Stimulated activated CD4-positive, alpha-beta T cell treated with anti-CD3 and anti-CD28 coated beads, Interleukin-12 subunit alpha, Interleukin-12 subunit beta, amount 100 ng/mL, for 4 hours (primary cell): ENCODE data around the gene SOX30.
"Not testable (repeated sequence)": the region's sequence is repeated elsewhere in the genome, so short reads cannot be mapped to it uniquely, and the experiment has no call there.

ENCODE experiments used
- DNase-seq: peaks from one replicate; pipeline ENCODE4 v3.0.0-alpha.2; 2020

SOX30 gene

GRCh38 chr5:157652377-157652692, at the start of gene SOX30:
Gene SOX30, minus strand, starts transcription at chr5:157652438. Its CDS starts 360 bp downstream, at chr5:157652078.
- no peak for DNase-seq

- not testable (repeated sequence) for DNase-seq
Observed at GRCh38 chr5:157698674-157699073, 46.4 kb upstream of the SOX30 start.

GRCh38 chr5:157696154-157696553, 43.9 kb upstream of the SOX30 start:
- not testable (repeated sequence) for DNase-seq

- not testable (repeated sequence) for DNase-seq
Observed at GRCh38 chr5:157693816-157694215, 41.6 kb upstream of the SOX30 start.

GRCh38 chr5:157690690-157691433, 38.6 kb upstream of the SOX30 start:
- no peak for DNase-seq

- peak; percentile 32 for DNase-seq
Observed at GRCh38 chr5:157689942-157690689, 37.9 kb upstream of the SOX30 start.

- DNase-seq, result no peak
Observed at GRCh38 chr5:157687198-157687554, 34.9 kb upstream of the SOX30 start.

GRCh38 chr5:157686276-157687197, 34.3 kb upstream of the SOX30 start:
- DNase-seq, result not testable (repeated sequence)

- DNase-seq, result no peak
Observed at GRCh38 chr5:157682257-157682656, 30.0 kb upstream of the SOX30 start.

- no peak for DNase-seq
Observed at GRCh38 chr5:157681048-157681447, 28.8 kb upstream of the SOX30 start.

- DNase-seq, result no peak
Observed at GRCh38 chr5:157680239-157680638, 28.0 kb upstream of the SOX30 start.

GRCh38 chr5:157679801-157680200, 27.6 kb upstream of the SOX30 start:
- no peak for DNase-seq

GRCh38 chr5:157677931-157678330, 25.7 kb upstream of the SOX30 start:
- DNase-seq, result no peak

GRCh38 chr5:157674351-157674750, 22.1 kb upstream of the SOX30 start:
- not testable (repeated sequence) for DNase-seq

- no peak for DNase-seq
Observed at GRCh38 chr5:157672976-157673375, 20.7 kb upstream of the SOX30 start.

- no peak for DNase-seq
Observed at GRCh38 chr5:157671592-157672330, 19.5 kb upstream of the SOX30 start.

- peak; percentile 25 for DNase-seq
Observed at GRCh38 chr5:157670662-157671591, 18.7 kb upstream of the SOX30 start, which contains the start of gene C5orf52. Gene C5orf52, plus strand, starts transcription at chr5:157671533. Its CDS starts 82 bp downstream, at chr5:157671615.

- DNase-seq, result no peak
Observed at GRCh38 chr5:157669701-157670097, 17.5 kb upstream of the SOX30 start.

- no peak for DNase-seq
Observed at GRCh38 chr5:157668356-157668755, 16.1 kb upstream of the SOX30 start.

GRCh38 chr5:157665467-157666070, 13.3 kb upstream of the SOX30 start:
- DNase-seq, result no peak
